Placental pericyte (primary cell): ENCODE measurements around the gene MOV10. TPM values are rescaled to one million over a fixed set of nuclear protein-coding genes. Genes with fewer than 3 reads are reported as not detected.

ENCODE experiments used
- small RNA-seq: library from RNA; depleted of rRNA; stranded (forward); fragments of <200 nt; gene quantifications from one replicate; pipeline ENCODE3, GENCODE V24; 2012; ENCODE audit warnings: low replicate concordance
- total RNA-seq: library from RNA; depleted of rRNA; stranded (reverse); fragments of >200 nt; gene quantifications from 2 replicates; pipeline ENCODE4 v1.2.3, GENCODE V29; 2012

MOV10 gene, protein sequence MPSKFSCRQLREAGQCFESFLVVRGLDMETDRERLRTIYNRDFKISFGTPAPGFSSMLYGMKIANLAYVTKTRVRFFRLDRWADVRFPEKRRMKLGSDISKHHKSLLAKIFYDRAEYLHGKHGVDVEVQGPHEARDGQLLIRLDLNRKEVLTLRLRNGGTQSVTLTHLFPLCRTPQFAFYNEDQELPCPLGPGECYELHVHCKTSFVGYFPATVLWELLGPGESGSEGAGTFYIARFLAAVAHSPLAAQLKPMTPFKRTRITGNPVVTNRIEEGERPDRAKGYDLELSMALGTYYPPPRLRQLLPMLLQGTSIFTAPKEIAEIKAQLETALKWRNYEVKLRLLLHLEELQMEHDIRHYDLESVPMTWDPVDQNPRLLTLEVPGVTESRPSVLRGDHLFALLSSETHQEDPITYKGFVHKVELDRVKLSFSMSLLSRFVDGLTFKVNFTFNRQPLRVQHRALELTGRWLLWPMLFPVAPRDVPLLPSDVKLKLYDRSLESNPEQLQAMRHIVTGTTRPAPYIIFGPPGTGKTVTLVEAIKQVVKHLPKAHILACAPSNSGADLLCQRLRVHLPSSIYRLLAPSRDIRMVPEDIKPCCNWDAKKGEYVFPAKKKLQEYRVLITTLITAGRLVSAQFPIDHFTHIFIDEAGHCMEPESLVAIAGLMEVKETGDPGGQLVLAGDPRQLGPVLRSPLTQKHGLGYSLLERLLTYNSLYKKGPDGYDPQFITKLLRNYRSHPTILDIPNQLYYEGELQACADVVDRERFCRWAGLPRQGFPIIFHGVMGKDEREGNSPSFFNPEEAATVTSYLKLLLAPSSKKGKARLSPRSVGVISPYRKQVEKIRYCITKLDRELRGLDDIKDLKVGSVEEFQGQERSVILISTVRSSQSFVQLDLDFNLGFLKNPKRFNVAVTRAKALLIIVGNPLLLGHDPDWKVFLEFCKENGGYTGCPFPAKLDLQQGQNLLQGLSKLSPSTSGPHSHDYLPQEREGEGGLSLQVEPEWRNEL
- 52.1 and 55.1 TPM in 2 replicates for total RNA-seq

DNA sequence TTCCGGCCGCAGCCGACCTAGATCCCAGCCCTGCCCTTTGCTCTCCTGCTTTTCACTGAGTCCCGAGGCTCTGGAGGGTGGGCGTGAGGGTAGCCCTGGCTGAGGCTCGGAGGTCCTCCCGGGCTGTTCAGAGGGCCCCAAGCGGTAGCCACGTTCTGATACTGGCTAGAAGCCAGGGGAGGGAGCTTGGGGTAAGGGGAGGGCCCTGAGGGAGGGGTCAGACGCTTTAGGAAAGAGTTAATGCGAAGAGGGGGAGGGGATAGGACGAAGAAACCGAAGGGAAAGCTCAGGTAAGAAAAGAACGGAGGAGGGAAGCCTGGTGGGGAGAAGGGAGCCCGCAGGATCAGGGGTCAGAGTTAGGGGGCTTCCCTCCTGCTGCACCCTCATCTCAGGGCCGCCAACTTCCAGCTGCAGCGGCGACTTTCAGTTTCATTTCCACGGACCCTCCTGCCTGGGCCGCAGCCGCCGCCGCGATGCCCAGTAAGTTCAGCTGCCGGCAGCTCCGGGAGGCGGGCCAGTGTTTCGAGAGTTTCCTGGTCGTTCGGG lies at the start of gene MOV10:
TSS of gene MOV10 (plus strand) at position 220 of the 546 bp plus-strand sequence. CDS start at position 474, 254 bp downstream.

DNA sequence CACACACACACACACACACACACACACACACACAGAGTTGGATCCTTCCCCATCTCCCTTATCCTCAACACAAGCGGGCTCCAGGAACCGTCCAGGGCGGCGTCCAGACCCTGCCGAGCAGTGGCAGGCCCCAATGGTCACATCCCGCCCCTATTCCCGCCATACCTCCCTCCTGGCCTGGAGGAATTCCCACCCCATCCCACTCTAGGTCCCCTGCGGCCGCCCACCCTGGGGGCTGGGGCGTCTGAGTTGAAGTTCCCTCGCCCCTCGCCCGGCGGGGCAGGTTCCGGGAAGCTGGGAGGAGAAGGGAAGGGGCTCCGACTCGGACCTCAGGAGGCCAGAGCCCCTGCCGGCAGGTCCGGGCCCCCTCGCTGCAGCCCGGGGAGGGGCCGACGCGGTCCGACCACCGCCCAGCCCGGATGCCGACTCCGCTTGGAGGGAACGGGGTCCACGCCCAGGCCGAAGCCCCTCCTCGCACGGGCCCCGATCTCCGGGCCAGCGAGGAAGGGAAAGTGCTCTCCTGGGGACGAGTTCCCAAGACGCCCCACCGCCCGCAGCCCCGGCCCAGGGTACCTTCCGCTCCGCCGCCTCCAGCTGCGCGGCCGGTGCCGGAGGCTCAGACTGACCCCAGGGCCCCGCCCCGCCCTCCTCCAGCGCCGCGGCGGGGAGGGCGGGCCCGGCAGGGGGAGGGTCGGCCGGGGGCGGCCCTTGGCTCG lies 32.2 kb downstream of the MOV10 start, which contains the start of gene RHOC:
TSS of gene RHOC (minus strand) at position 623 of the 716 bp plus-strand sequence. CDS start 3,328 bp downstream, outside the sequence.

DNA sequence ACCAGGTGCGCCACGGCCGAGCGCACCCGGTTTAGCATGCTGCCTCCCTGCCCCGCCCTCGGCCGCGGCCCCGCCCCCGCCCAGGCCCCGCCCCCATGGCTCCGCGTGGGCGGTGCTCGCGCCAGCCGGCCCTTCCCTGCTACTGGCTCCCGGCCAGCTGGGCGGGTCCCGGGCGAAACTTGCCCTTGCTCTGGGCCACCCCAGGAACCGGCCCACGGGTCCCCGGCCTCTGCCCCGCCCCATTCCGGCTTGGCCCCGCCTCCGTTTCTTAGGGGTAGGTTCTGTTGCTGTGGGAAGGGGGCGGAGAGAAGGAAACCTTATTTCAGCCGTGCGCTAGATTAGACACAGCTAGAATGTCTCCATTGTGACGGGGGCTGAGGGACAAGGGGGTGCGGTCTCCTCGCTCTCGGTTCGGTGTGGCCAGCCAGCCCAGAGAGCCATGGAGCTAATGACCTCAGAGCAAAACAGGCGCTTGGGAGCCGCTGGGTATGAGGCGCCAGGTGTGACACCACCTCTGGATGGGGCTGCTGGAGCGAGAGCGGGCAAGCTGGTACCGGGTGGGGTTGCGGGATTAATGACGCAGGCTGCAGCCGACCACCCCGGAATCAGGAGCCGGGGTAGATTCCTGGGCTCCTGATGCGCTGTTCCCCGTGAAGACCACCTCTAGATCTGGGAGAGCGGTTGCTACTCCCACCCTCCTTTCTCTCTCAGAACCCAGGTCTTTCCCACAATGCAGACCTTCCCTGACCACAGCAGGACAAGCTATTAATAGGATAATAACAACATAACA lies 41.0 kb downstream of the MOV10 start, which contains the start of gene PPM1J:
TSS of gene PPM1J (minus strand) at position 69 of the 790 bp plus-strand sequence. CDS start at position 38, 31 bp downstream.

Small RNAs within 50 kb of the gene (small RNA-seq; reads per million reads assigned to genes)
- gene RNU7-70P, result 0.20 reads per million

Other genes with a start within 250 kb of the MOV10 start
- gene WNT2B, start 165.7 kb upstream of the MOV10 start, total RNA-seq, result 0.86 and 1.5 TPM in 2 replicates
- 14.0 and 21.8 TPM in 2 replicates for gene ST7L, start 55.5 kb upstream of the MOV10 start, total RNA-seq
- gene CAPZA1, start 54.8 kb upstream of the MOV10 start, total RNA-seq, result 247 and 390 TPM in 2 replicates
- gene RHOC, start 32.5 kb downstream of the MOV10 start, total RNA-seq, result 572 and 586 TPM in 2 replicates
- gene PPM1J, start 40.7 kb downstream of the MOV10 start, total RNA-seq, result 0.66 and 0.86 TPM in 2 replicates